Measurements from ENCODE around the gene RBM26. TPM values are rescaled to one million over a fixed set of nuclear protein-coding genes. Genes with fewer than 3 reads are reported as not detected.

RBM26 gene, protein sequence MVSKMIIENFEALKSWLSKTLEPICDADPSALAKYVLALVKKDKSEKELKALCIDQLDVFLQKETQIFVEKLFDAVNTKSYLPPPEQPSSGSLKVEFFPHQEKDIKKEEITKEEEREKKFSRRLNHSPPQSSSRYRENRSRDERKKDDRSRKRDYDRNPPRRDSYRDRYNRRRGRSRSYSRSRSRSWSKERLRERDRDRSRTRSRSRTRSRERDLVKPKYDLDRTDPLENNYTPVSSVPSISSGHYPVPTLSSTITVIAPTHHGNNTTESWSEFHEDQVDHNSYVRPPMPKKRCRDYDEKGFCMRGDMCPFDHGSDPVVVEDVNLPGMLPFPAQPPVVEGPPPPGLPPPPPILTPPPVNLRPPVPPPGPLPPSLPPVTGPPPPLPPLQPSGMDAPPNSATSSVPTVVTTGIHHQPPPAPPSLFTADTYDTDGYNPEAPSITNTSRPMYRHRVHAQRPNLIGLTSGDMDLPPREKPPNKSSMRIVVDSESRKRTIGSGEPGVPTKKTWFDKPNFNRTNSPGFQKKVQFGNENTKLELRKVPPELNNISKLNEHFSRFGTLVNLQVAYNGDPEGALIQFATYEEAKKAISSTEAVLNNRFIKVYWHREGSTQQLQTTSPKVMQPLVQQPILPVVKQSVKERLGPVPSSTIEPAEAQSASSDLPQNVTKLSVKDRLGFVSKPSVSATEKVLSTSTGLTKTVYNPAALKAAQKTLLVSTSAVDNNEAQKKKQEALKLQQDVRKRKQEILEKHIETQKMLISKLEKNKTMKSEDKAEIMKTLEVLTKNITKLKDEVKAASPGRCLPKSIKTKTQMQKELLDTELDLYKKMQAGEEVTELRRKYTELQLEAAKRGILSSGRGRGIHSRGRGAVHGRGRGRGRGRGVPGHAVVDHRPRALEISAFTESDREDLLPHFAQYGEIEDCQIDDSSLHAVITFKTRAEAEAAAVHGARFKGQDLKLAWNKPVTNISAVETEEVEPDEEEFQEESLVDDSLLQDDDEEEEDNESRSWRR
- total RNA-seq: 28.7 and 31.0 TPM in 2 replicates

DNA sequence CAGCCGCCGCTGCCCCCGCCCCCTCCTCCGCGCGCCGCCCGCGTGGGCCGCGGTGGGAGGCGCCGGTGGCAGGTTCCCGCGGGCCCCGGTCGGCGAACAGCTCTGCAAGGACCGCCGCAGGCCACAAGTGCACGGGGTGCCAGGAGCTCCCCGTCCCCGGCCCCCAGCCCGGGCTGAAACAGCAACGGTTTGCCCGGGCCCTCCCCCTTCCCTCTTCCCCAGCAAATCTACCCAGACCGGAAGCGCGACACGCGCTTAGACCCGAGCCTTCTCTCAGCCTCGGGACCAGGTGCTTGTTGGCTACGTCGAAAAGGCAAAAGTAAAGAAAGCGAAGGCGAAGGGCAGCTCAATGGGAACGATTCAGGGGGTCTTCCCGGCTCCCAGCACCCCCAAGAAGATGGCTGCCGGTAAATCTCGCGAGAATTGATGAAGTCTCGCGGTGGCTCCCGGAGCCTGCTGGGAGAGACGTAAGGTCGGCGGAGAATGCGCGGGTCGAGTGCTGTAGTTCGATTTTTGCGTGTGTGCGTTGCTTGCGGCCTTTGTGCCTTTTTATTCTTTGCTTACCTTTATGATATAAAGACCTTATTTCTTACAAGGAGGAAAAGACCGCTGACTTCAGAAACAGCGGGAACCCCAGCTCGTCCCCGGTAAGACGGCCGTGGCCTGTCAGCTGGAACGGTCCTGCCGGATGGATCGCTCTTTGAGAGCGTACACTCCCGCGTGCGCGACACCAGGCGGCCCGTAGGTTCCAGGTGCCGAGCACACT, at the start of gene RBM26:
Gene RBM26, minus strand, starts transcription at position 425 of the 766 bp plus-strand sequence. CDS start 481 bp downstream, outside the sequence.

Small RNAs within 50 kb of the gene (small RNA-seq; reads per million reads assigned to genes)
- gene RNA5SP33: 0.23 reads per million

Other genes with a start within 250 kb of the RBM26 start
- 34.9 and 71.0 TPM in 2 replicates for gene NDFIP2, start 74.9 kb upstream of the RBM26 start, total RNA-seq